Ascending aorta (tissue), 2 donors: ENCODE results near the gene PLCH1. TPM values are rescaled to one million over a fixed set of nuclear protein-coding genes. Genes with fewer than 3 reads are reported as not detected.

Experiments
- DNase-seq, 2 donors: peaks; one replicate each; pipeline ENCODE4 v3.0.0-alpha.2; 2019; ENCODE audit warnings: low spot score in 2 of 2
- H3K27ac ChIP-seq, 2 donors: fragments of 200-600 bp; sonication (generic); one replicate each; pipeline ENCODE4 v1.5.1; 2016 to 2017; ENCODE audit warnings: mild to moderate bottlenecking in 1 of 2
- H3K27me3 ChIP-seq: fragments of 200-600 bp; sonication (generic); one replicate; pipeline ENCODE4 v1.5.1; 2017
- H3K36me3 ChIP-seq, 2 donors: fragments of 200-600 bp; sonication (generic); one replicate each; pipeline ENCODE4 v1.5.1; 2016
- H3K4me1 ChIP-seq, 2 donors: fragments of 200-600 bp; sonication (generic); one replicate each; pipeline ENCODE4 v1.5.1; 2016 to 2017; ENCODE audit warnings: mild to moderate bottlenecking in 1 of 2
- H3K4me3 ChIP-seq, 2 donors: fragments of 200-600 bp; sonication (generic); one replicate each; pipeline ENCODE4 v1.5.1; 2016 to 2017; ENCODE audit warnings: mild to moderate bottlenecking in 1 of 2
- H3K9me3 ChIP-seq, 2 donors: fragments of 200-600 bp; sonication (generic); one replicate each; pipeline ENCODE4 v1.5.1; 2016
- intact Hi-C: fragments of 100-400 bp; cut with DNase I; formaldehyde crosslinking; loops from one replicate; pipeline ENCODE4 v1.15.1; 2023
- total RNA-seq: library from RNA; depleted of rRNA; stranded (reverse); fragments of >200 nt; gene quantifications from one replicate; pipeline ENCODE4 v1.1.0, GENCODE V29; 2016
- TF ChIP-seq, protein P1 (sequence below), 3 experiments: fragments of 200-600 bp in 2 of 3; fragments of 450-650 bp in 1 of 3; sonication (generic) in 2 of 3; IDR thresholded peaks; one replicate each; pipeline ENCODE4 v1.5.1; 2016 to 2019; ENCODE audit warnings: antibody characterized with exemption in 3 of 3, mild to moderate bottlenecking in 1 of 3, moderate library complexity in 1 of 3

Gene PLCH1, protein sequence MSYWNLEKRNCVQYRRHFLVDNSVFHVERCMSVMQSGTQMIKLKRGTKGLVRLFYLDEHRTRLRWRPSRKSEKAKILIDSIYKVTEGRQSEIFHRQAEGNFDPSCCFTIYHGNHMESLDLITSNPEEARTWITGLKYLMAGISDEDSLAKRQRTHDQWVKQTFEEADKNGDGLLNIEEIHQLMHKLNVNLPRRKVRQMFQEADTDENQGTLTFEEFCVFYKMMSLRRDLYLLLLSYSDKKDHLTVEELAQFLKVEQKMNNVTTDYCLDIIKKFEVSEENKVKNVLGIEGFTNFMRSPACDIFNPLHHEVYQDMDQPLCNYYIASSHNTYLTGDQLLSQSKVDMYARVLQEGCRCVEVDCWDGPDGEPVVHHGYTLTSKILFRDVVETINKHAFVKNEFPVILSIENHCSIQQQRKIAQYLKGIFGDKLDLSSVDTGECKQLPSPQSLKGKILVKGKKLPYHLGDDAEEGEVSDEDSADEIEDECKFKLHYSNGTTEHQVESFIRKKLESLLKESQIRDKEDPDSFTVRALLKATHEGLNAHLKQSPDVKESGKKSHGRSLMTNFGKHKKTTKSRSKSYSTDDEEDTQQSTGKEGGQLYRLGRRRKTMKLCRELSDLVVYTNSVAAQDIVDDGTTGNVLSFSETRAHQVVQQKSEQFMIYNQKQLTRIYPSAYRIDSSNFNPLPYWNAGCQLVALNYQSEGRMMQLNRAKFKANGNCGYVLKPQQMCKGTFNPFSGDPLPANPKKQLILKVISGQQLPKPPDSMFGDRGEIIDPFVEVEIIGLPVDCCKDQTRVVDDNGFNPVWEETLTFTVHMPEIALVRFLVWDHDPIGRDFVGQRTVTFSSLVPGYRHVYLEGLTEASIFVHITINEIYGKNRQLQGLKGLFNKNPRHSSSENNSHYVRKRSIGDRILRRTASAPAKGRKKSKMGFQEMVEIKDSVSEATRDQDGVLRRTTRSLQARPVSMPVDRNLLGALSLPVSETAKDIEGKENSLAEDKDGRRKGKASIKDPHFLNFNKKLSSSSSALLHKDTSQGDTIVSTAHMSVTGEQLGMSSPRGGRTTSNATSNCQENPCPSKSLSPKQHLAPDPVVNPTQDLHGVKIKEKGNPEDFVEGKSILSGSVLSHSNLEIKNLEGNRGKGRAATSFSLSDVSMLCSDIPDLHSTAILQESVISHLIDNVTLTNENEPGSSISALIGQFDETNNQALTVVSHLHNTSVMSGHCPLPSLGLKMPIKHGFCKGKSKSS (N-terminal part only)
- not detected for total RNA-seq

DNA sequence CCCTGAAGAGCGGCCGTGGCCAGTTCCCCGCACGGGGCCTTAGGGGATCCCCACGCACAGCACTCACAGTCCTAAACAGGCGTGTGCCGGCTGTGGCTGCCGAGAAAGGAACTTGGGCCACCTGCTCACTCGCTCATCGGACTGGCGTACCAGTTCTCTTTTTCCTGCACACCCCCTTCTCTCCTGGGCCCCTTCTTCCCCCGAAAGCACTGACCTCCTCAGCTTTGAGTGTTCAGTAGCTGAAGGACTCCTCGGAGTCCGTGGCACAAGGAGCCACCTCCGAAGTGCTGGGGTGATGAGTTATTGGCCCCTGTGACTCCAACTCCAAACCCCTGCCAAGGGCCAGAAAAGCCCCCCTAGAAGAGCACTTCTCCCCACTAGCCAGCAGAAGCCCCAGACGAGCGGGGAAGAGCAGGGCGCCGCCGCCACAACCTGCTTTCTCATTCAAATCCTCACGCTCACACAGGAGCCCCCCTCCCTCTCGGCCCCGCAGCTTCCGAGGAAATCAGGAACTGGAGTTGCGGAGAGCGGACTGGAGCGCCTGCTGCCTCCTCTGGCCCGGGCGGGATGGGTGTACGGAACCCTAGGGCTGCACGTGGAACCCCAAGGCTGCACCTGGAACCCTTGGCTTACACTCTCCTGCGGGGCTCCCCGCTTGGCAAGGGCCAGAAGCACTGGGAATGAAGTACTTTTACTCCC, at the start of gene PLCH1:
Gene PLCH1 (minus strand): TSS at position 446 of the 699 bp plus-strand sequence. CDS start 40,847 bp downstream, outside the sequence.
- H3K4me3 ChIP-seq = peak within 1 kb of the TSS; percentile 56 to 71
- TF ChIP-seq, protein P1, sequence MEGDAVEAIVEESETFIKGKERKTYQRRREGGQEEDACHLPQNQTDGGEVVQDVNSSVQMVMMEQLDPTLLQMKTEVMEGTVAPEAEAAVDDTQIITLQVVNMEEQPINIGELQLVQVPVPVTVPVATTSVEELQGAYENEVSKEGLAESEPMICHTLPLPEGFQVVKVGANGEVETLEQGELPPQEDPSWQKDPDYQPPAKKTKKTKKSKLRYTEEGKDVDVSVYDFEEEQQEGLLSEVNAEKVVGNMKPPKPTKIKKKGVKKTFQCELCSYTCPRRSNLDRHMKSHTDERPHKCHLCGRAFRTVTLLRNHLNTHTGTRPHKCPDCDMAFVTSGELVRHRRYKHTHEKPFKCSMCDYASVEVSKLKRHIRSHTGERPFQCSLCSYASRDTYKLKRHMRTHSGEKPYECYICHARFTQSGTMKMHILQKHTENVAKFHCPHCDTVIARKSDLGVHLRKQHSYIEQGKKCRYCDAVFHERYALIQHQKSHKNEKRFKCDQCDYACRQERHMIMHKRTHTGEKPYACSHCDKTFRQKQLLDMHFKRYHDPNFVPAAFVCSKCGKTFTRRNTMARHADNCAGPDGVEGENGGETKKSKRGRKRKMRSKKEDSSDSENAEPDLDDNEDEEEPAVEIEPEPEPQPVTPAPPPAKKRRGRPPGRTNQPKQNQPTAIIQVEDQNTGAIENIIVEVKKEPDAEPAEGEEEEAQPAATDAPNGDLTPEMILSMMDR (IDR thresholded peaks at IDR 0.05) = no peak
- intact Hi-C loops = no loop called here
- no peaks in the 10 kb centered on the region for H3K27me3 ChIP-seq
- peak in 1 of 2 donors; percentile 78 for DNase-seq
- peak within 1 kb of the TSS in 1 of 2 donors; percentile 6 for H3K27ac ChIP-seq
- H3K36me3 ChIP-seq = no peaks in the 10 kb centered on the region
- no peaks in the 10 kb centered on the region for H3K9me3 ChIP-seq
- H3K4me1 ChIP-seq = peaks cover 0 to 7% of the 10 kb centered on the region in 2 donors

DNA sequence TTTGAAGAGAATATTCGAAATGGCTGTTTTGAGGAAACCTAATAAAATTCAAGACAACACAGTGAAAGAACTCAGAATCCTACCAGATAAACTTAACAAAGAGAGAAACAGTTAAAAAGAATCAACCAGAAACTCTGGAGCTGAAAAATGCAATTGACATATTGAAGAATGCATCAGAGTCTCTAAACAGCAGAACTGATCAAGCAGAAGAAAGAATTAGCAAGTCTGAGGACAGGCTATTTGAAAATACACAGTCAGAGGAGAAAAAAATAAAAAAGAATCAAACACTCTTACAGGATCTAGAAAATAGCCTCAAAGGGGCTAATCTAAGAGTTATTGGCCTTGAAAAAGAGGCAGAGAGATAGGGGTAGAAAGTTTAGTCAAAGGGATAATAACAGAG, 47.7 kb upstream of the PLCH1 start:
- no peak overlapping the region for H3K27ac ChIP-seq
- intact Hi-C loops = no loop called here
- TF ChIP-seq, protein P1 (IDR thresholded peaks at IDR 0.05) = no peak
- no peaks in the 10 kb centered on the region for H3K9me3 ChIP-seq
- H3K4me3 ChIP-seq = no peak overlapping the region
- no peaks in the 10 kb centered on the region for H3K27me3 ChIP-seq
- no peaks in the 10 kb centered on the region for H3K4me1 ChIP-seq
- DNase-seq = no peak
- peaks cover 0 to 18% of the 10 kb centered on the region in 2 donors for H3K36me3 ChIP-seq

DNA sequence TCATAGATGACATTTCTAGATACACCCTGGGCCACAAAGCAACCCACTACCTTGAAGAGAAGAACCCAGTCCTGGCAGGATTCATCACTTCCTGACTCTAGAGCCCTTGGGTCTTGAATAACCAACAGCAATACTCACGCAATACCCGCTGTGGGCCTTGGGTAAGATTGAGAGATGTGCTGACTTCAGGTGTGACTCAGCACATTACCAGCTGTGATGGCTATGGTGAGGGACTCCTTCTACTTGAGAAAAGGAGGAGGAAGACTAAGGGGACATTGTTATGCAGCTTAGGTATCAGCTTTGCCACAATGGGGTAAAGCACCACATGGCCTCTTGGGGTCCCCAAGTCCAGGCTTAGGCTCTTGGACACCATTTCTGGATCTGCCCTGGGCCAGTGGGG, 46.3 kb upstream of the PLCH1 start:
- Histone ChIP-seq H3K27ac (no peak overlapping the region), H3K4me1 (no peaks in the 10 kb centered on the region), H3K9me3 (no peaks in the 10 kb centered on the region), H3K4me3 (no peak overlapping the region), H3K36me3 (peaks cover 0 to 18% of the 10 kb centered on the region in 2 donors), H3K27me3 (no peaks in the 10 kb centered on the region)
- DNase-seq = no peak
- TF ChIP-seq, protein P1 (IDR thresholded peaks at IDR 0.05) = no peak
- intact Hi-C loops = no loop called here

DNA sequence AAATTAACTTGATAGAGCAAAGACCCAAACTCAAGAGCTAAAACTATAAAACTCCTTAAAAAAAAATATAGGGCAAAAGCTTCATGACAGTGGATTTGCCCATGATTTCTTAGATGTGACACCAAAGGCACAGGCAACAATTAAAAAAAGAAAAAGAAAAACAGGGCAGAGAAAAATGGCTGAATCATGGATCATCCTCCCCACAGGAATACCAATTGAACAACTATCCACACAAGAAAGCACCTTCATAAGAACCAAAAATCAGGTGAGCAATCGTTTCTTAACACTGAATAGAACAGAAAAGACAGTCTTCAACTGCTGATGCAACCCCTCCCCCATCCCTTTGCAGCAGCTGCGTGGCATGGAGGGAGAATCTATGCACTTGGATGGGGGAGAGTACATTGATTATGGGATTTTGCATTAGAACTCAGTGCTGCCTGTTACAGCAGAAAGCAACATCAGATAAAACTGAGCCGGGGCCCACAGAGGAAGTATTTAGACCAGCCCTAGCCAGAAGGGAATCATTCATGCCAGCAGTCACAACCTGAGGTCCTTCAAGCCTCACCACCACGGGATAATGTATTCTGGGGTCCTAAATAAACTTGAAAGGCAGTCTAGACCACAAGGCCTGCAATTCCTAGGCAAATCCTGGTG, 45.5 kb upstream of the PLCH1 start:
- intact Hi-C loops = no loop called here
- Histone ChIP-seq H3K36me3 (peaks cover 0 to 18% of the 10 kb centered on the region in 2 donors), H3K4me3 (no peak overlapping the region), H3K27me3 (no peaks in the 10 kb centered on the region), H3K4me1 (no peaks in the 10 kb centered on the region), H3K9me3 (no peaks in the 10 kb centered on the region), H3K27ac (no peak overlapping the region)
- DNase-seq = no peak
- TF ChIP-seq, protein P1 (IDR thresholded peaks at IDR 0.05) = no peak
